HS-5 (cell line): Measurements from ENCODE around the gene SEMA7A.

Experiments
- DNase-seq: peaks from one replicate; pipeline ENCODE4 v3.0.0-alpha.2; 2012; ENCODE audit warnings: low read depth

Gene SEMA7A

DNA sequence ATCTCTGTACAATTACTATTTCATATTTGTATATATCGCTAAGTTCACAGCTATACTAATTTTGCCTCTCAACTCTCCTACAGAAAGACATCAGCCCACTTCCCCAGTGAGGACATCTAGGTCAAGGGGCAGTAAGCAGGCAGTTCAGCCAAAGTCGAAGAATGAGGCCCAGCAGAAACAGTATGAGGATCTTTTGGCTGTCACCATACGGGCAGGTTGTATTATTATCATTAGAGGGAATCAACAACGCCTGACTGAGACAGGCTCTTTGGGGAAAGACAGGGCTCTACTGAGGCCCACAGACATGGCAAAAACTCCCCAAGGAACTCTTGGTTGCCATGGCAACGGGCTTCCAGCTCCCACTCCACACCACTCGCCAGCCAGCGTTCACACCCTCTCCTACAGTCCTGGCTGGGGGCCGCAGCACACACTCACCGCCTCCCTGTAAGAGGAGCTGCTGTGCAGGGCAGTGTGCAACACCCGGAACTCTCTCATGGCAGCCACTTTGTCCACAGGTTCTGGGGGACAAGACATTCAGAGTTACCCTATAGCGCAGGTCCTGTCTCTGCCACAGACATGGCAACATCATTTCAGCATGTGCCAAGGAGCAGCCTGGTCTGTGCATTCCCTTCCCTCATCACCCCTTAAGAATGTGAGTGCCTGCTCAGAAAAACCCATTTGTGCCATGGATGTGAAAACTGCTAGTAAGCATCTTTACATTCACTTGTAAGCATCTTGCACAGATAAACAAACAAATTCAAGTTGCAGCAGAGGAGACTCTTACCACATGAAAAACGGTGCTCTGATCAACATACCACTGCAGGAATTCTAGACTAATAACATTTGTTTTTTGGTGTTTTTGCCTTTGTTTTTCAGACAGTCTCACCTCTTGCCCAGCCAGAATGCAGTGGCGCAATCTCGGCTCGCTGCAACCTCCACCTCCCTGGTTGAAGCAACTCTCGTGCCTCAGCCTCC is 18.4 kb upstream of the SEMA7A start:
- no peak for DNase-seq

DNA sequence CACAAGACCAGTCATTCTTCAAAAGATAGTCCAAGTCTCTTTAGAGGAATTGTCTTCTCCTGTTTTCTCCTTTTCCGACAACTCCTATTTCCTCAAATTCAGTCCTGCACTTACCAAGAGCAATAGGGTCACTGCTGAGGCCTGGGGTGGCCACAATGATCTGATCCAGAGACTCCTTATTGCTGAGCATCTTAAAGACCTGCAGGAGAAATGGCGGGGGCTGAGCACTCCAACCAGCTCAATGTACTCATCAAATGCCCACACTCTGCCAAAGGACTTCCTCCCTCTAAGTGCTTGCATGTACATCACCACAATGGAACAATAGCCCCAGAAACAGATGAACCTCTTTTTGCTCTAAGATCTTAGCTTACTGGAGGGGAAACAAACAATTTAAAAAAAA is 17.6 kb upstream of the SEMA7A start:
- DNase-seq: no peak

DNA sequence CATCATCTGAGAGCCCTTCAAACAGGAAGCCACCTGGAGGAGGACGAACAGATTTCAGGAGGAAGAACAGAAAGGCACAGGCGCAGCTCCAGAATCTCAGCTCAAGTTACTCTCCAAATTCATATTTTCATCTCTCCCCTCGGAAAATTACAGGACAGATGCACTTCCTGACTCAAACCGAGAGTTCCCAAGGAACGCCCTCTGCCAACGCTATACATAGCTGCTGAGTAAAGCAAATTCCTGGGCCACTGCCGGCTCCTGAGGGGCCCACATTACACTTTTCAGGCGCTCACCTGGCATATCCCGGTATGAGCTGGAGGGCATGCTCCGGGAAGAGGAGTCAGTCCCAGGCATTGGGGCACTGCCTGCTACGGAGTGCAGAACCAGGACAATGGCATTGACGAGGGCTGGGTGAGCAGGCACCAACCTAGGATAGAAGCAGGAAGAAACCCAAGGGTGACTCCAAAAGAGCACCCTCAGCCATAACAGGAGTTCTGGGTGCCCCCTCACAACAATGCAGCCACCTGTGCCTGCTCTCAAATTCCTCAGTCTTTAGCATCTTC is 16.0 kb upstream of the SEMA7A start:
- DNase-seq: no peak

DNA sequence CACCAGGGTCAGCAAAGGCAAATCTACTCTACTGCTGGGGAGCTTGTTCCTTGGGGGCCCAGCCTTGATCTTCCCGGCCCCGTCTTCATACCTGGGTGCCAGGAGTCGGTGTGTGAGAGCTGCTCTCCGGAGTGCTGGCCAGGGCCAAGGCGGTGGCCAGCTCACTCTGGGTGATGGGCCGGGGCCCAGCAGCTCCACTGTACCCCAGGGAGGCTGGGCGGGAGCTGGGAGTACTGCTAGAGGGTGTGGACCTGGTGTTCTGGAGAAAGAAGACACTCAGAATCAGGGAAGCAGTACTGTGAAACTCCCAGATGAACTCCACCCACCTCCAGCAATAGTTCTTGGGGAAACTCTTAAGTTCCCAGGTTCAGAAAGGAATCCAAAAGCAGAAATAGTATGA is 15.3 kb upstream of the SEMA7A start:
- no peak for DNase-seq

DNA sequence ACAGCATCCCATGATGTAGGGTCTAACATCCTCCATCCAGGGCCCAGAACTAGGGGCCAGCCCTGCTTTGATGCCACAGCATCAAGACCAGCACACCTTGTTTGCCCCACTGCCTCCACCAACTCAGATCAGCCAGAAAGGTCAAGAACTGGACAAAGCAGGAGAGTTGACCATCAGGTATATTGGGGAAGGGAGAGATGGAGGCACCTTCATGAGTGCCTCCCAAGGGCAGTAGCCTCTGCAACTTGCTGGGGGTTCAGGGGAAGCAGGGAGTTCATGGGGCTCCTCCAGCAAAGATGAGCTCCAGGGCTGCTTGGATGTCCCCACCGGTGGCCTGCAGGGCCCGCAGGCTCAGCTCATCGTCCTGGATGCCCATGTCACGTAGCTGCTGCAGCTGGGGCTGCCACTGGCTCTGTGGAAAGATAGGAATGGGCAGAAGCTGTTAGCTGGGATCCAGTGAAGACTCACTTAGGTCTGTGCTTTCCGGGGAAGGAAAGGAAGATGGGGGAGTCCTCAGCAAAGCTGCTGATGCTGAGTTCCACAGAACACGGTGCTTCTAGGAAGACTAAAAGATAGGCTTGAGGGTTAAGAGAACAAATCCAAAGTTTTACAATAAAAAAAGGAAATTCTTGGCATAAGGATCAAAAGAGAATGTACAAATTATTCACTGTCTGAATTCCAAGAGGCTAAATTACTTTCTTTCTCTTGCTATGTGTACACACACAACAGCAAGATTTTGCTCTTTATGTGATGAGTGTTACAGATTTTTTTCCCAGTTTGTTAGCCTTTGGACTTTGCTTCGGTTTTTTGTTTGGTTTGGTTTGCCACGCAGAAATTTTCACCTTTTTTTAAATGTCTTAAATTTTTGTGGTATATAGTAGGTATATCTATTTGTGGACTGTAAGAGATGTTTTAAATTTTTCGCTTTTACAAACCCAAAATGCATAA is 12.3 kb upstream of the SEMA7A start:
- no peak for DNase-seq

DNA sequence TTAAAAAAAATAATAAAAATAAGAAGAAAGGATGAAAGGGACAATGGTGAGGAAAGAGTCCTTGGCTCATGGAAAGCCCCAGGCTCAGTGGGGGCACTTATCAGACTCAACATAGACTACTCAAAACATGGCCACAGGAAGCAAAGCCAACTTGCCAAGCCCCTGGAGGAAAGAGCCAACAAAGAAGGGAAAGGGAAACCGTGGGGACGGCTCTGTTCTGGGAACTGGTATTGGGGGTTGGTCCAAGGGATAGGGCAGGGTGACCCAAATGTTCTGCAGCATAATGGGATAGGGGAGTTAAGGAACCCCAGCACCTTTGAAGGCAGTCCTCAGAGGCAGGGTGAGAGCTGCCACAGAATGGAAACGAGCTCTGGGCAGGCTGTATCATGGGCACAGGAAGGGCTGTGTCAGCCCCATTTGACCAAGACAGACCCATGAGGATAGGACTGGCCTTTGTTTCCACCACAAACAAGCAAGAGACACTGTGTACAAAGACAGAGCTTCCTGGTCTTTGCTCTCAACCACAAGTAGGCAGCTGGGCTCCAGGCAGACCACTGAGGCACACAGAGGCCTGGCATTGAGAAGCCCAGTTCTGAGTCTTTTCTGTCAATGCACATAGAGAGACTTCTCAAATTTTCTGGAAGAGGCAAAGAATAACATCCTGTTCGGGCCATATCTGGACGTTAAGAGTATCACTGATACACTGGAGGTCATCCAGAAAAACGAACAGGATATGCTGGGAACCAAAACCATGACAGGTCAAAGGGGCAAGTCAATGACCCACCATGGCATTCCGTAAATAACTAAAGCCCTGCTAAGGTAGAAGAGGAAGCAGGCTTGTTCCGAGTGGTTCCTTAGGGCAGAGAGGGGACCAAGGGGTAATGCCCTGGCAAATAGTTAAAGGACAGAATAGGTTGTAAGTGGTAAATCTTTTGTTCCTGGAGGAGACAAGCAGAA is 10.6 kb upstream of the SEMA7A start:
- DNase-seq: no peak

DNA sequence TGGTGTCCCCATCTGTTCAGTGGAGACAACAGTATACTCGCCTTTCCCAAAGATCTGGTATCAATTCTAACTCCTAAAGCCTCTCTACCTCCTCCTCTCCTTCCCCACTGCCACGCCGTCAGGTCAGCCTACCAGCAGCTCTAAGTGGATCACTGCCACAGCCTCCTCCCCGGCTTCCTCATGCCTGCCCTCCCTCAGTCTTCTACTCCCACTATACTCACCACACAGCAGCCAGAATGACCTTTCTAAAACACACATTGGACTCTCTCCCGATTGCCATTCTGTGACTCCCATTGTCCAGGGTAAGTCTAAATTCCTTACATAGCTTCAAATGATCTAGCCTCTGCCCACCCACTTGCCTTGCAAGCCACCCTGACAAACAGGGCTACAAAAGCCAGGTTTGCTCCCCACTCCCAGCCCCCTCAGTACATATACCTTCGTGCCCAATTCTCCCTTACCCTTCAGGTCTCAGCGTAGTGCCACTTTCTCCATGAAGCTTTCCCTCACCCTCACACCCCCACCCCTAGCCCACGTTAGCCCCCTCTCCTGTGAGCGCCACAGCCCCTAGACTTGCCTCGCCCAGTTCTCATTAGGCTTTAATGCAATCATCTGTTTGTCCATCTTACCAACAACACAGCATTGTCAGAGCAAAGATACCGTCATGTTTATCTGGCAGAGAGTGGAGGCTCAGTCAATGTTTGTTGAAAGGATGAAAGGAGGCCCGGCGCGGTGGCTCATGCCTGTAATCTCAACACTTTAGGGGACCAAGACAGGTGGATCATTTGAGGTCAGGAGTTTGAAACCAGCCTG is 9.5 kb upstream of the SEMA7A start:
- no peak for DNase-seq

DNA sequence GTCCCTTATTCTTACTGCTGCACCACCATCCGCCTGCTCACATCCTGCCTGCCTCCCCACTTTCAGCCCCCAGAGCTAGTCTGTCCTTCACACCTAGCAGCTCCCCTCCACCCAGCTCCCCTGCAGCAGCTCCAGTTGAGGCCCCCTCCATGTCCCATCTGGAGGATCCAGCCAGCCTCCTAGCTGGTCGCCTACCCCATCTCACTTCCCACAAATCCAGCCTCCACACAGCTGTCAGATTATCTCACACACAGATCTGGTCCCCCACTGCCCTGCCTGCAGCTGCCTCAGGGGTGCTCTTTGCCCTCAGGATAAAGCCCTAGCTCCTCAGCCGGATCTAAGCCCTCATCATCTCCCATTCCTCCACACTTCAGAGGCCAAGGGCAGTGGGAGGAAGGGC is 8.8 kb upstream of the SEMA7A start:
- no peak for DNase-seq

DNA sequence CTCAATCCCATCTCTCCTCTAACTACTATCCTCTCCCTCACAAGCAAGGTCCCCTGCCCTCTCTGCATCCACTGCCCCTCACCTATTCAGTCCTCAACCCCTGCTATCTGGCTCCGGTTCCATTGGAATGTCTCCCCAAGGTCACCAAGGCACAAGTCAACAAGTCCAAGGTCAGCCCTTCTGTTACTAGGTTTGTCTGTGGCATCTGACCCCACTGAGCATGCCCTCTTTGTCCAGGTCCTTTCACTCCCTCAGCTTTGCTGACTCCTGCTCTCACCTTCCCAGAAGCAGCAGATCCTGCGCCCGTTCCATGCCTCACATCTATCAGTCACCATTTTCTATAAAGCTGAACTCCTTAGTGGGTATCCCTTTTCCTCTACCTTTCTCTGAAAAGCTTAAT is 8.3 kb upstream of the SEMA7A start:
- no peak for DNase-seq

DNA sequence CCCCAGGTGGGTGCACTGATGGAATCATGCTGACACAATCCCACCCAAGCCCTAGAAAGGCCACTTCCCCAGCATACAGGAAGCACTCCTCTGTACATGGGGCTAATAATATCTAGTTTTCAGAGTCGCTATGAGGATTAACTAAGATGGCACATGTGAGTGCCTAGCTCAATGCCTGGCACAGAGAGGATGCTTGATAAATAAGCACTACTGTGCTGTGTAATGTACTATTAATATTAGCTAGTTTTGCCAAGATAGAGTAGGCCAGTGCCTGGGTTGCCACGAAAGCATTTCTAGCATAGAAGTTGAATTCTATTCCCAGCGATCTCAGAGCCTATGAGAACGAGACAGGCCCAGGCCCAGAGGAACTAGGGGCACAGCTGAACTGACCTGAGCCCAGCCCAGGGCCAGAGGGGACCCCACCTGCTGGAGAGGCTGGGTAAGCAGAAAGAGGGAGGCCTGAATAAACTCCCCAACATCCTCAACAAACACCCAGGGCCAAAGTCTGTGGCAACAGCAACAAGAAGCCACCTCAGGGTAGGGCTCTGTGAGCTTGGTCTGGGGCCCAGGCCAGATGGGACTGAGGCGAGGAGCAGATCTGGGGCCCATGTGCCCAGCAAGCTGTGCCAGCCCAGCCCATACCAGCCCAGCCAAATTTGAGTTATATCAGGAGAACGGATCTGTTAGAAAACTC is 7.6 kb upstream of the SEMA7A start:
- no peak for DNase-seq

DNA sequence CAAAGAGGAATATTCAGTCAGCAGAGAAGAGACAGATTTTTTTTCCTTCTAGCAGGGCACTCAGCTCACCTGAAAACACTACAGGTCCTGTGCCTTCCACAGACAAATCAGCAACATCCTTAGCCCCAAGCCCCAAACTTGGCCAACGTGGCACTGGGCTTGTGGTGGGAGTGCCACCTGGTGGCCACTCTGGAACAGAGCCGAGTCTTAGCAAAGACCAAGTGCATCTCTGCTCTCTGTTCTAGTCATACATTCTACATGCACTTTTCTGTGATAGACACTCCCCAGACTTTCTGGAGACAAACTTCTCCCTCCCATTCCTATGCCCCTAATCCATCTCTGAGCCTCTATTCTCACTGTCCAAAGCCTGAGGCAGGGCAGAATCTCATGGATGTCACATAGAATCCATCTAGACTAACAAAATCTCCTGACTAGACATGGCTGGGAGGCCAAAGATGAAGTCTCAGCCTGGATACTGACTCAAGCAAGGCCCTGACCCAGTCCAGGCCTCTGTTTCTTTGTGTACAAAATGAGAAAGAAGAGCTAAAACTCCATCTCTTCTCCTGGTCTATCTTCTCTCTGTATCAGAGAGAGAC is 5.1 kb upstream of the SEMA7A start:
- DNase-seq: no peak

DNA sequence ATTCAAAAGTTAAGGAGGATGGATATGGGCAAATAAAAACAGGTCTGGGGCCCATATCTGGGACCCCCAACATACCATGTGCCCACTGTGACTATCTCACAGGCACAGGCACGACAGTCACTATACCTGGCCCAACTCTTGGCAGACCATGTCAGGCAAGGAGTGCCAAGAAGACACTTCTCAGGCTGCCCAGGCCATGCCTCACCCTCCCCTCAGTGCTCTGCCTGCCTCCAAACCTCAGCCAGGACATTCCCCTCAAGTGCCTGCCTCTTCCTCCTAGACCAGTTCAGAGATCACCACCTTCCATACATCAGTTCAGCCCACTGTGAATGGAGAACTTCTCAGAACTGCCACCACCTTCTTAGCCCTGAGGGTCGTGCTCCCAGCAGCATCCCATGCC is 4.4 kb upstream of the SEMA7A start:
- no peak for DNase-seq

DNA sequence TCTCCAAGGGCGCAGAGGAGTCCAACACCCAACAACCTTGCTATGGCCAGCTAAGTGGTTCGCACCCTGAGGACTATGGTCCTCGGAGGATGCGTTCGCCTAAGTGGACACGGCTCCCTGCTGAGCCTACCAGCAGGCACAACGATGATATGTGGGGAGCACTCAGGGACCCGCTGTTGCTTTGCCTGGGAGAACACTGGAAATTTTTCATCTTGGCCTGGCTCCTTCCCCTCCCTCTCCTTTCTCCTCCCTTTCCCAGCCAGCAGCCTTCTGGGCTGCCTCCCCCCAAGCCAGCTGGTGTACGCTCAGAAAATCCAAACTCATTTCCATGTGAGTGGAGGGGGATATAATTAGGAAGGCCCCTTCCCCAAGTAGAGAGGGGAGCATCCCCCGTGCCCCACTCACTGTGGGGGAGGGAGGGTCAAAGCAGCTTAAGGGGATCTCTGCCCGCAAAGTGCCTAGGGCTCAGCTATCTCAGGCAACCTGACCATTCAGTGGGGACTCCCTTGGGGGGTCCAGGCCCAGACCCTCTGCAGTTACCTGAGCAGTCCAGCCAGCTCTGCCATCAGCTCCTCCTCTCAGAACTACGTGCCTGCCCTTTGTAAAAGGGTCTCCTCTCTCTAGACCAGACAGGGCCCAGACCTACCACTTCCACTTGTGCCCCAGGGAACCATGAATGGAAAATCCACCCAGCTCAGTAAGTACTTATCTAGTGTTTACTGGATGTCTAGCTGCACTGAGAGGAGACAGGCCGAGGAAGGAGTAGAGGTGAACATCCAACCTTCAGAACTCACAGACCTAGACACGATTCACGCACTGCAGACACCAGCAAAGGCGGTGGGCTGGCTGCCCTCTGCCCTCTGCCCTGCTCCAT is 742 bp upstream of the SEMA7A start:
- no peak for DNase-seq

DNA sequence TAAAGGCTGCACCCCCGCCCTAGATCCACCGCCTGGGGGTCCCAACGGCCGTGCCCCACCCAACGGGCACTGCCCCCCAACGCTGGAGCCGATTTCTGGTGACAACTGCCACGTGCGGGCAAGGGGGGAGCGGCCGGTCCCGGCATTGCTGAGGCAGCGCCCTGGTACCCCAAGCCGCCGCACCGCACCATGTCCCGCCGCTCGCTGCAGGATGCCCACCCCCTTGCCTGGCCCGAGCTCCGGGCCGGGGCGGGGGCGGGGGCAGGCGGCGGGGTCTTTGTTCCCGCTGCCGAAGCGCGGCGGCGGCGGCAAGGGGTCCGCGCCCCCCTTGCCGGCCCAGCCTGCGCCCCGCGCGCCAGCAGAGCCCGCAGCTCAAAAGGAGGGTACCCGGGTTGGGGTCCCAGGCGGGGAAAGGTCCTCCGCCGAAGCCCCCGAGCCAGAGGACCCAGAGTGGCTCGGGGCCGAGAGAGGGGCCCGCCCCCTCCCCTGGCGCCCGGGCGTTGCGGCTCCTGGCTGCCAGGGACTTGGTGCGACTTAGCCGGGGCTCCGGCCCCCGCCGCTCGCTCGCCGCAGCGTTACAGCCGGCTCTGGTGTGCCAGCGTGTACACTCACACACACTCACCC is 678 bp downstream of the SEMA7A start:
- no peak for DNase-seq

DNA sequence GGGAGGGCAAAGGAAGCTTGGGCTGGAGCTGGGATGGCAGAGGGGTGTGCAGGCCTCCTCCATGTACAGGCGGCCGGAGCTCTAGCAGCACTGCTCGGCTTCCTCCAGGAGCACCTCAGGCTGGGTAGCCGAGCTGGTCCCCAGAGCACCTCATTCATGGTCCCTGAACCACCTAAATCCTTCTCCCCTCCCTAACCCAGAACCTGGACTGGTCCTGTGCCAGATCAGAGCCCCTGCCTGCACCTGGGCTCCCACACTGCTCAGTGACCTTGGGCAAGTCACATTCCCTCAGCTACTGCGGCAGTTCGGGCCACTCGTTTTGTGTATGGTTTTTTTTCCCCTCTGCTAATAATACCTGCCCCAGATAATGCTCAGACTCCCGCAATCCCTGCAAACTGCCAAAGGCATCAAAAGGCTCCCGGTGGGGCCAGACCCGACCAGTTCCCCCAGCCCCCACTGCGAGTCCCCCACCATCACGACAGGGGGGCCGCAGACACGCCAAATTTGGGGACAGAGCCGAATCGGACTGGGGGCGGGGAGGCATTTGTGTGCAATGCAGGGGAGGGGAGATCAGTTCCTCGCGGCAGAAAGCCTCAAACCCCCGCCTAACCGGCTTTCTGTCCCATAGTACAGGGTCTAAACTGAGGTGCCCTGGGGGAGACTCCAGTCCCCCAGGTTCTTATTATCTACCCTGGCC is 1.3 kb downstream of the SEMA7A start:
- DNase-seq: no peak

DNA sequence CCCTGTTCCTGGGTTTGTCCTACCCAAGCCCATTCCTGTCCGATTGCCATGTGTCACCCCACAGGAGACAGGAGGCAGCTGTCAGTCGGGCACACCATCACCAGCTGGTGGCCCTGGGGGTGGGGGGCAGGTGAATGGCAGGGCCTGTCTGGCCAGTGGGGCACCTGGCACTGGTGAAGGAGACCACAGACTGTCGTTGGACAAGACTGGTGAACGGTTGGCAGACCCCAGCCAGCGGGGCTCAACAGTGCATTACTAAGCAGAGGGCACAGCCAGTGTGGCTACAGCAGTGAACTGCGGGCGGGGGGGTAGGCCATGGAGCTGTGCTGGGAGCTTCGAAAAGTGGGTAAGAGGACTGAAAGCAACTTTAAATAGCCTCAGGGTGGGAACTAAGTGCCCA is 2.1 kb downstream of the SEMA7A start:
- no peak for DNase-seq

DNA sequence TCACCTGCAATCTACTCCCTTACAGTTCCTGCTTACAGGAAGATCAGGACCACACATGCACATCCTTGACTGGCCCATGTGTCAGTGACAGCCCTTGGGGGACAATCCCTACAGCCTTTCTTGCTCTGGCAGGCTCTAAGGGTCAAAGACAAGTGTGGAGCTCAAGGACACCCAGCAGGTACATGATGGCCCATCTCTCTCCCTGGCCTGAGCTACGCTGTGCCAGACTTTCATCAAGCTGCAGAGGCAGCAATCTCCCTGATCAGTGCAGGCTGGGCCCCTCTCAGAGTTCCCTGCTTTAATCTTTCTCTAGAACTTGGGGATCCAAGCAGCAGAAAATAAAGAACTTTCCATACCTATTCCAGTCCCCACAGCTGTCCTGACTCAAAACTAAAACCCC is 2.6 kb downstream of the SEMA7A start:
- DNase-seq: no peak
